H1 (cell line): ENCODE results near the gene TLE5.

Source experiments
- BCL11A ChIP-seq, 2 experiments: IDR thresholded peaks; one replicate each; pipeline ENCODE4 v1.6.1; 2011; ENCODE audit warnings: low read depth in 2 of 2, low read length in 2 of 2, mild to moderate bottlenecking in 2 of 2
- CTCF ChIP-seq, 3 experiments: IDR thresholded peaks; 1 replicate in 2 of 3; 2 replicates in 1 of 3; pipeline versions ENCODE4 v1.5.1 to v1.6.1; 2011; ENCODE audit warnings: low read length in 3 of 3, mild to moderate bottlenecking in 3 of 3, inconsistent platforms in 2 of 3, low read depth in 1 of 3, moderate library complexity in 1 of 3; ENCODE audit not compliant: insufficient read depth in 1 of 3; ENCODE audit errors: control extremely low read depth in 1 of 3
- GABPA ChIP-seq: IDR thresholded peaks from 2 replicates; pipeline ENCODE4 v1.6.1; 2011; ENCODE audit warnings: mild to moderate bottlenecking, low read length, moderate library complexity, borderline replicate concordance; ENCODE audit not compliant: insufficient read depth
- HDAC6 ChIP-seq: IDR thresholded peaks from one replicate; pipeline ENCODE4 v1.7.1; 2012; ENCODE audit warnings: low read depth, mild to moderate bottlenecking, inconsistent platforms, low read length, moderate library complexity
- JUN ChIP-seq: IDR thresholded peaks from 2 replicates; pipeline ENCODE4 v1.6.1; 2011; ENCODE audit warnings: low read depth, mild to moderate bottlenecking, improper control_type of control experiment, low read length
- NRF1 ChIP-seq: IDR thresholded peaks from 2 replicates; pipeline ENCODE4 v1.6.1; 2011; ENCODE audit warnings: mild to moderate bottlenecking, low read depth, low read length, improper control_type of control experiment
- POLR2A ChIP-seq, 2 experiments: IDR thresholded peaks; 1 replicate in 1 of 2; 2 replicates in 1 of 2; pipeline ENCODE4 v1.6.1; 2011; ENCODE audit warnings: low read depth in 2 of 2, low read length in 2 of 2, mild to moderate bottlenecking in 2 of 2; ENCODE audit errors: control extremely low read depth in 1 of 2
- POLR2AphosphoS5 ChIP-seq: IDR thresholded peaks from 2 replicates; pipeline ENCODE4 v1.6.1; 2011; ENCODE audit warnings: low read depth, low read length

- TF ChIP-seq CTCF (IDR thresholded peaks at IDR 0.05; ENCODE audit: control extremely low read depth in 1 of 3, insufficient read depth in 1 of 3, low read depth in 1 of 3, low read length in 3 of 3) (no peak), GABPA (no peak), POLR2A (IDR thresholded peaks at IDR 0.05; ENCODE audit: control extremely low read depth in 1 of 2, low read depth in 2 of 2, low read length in 2 of 2) (no peak), NRF1 (no peak), JUN (no peak), HDAC6 (no peak), POLR2AphosphoS5 (no peak), BCL11A (IDR thresholded peaks at IDR 0.05; ENCODE audit: low read depth in 2 of 2, low read length in 2 of 2) (no peak)
Measured at GRCh38 chr19:3003046-3003445, 59.2 kb downstream of the TLE5 start.
